ENCODE results near the gene SGTA.

GRCh38 chr19:2762783-2763496 is 20.1 kb downstream of the SGTA start:
- TF ChIP-seq CTCF (IDR thresholded peaks at IDR 0.05) (no peak), EP300 (IDR thresholded peaks at IDR 0.05; ENCODE audit: low read depth) (no peak)

All from transverse colon (tissue), 3 donors.